ENCODE data around the gene PI4KA. TPM values are rescaled to one million over a fixed set of nuclear protein-coding genes. Genes with fewer than 3 reads are reported as not detected.
"Not testable (repeated sequence)": the region's sequence is repeated elsewhere in the genome, so short reads cannot be mapped to it uniquely, and the experiment has no call there.

The PI4KA gene
- total RNA-seq, 4 donors from 2014 or later, result 44.7 to 136 (median 67.7) TPM

DNA sequence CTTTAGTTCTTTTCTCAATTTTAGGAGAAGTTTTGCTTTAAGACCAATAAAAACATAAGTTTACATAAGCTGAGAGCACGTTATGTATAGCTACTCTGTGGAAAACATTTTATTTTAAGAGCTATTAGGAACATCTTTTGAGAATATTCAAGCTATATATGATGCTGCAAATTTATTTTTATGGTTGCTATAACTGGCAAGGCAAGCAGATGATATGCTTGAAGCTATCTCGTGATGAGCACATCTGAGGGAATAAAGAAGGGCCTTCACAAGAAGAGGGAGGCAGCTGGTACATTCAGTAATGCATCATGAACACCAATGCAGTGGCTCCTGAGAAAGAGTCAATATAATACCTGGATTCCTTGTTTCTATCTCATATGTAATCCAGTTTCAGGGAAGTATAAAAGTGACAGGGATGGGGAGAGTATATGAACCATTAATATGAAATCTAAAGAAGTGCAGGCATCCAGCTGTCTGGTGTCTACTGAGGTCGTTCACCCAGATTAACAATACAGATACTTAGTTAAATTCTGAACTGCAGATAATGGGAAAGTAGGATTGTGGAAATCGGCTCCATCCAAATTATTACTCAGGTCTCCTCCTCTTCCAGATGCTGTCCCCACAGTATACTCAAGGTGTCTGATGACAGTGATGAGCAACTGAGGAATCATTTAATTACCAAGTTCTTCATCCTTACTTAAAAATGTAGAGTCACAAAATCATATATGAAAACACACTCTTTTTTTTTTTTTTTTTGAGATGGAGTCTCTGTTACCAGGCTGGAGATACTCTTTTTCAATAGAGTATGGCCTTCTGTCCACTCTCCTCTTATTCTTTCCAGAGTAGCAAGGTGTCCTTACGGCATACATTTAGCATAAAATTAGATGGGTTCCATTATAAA is 185.1 kb downstream of the PI4KA start:
- H3K36me3 ChIP-seq, result no peaks in the 10 kb centered on the region
- no peak for TF ChIP-seq EP300 (IDR thresholded peaks at IDR 0.05)
- no peak for TF ChIP-seq POLR2A (IDR thresholded peaks at IDR 0.05)
- no peak for TF ChIP-seq POLR2AphosphoS5 (IDR thresholded peaks at IDR 0.05)
- TF ChIP-seq, protein P1, sequence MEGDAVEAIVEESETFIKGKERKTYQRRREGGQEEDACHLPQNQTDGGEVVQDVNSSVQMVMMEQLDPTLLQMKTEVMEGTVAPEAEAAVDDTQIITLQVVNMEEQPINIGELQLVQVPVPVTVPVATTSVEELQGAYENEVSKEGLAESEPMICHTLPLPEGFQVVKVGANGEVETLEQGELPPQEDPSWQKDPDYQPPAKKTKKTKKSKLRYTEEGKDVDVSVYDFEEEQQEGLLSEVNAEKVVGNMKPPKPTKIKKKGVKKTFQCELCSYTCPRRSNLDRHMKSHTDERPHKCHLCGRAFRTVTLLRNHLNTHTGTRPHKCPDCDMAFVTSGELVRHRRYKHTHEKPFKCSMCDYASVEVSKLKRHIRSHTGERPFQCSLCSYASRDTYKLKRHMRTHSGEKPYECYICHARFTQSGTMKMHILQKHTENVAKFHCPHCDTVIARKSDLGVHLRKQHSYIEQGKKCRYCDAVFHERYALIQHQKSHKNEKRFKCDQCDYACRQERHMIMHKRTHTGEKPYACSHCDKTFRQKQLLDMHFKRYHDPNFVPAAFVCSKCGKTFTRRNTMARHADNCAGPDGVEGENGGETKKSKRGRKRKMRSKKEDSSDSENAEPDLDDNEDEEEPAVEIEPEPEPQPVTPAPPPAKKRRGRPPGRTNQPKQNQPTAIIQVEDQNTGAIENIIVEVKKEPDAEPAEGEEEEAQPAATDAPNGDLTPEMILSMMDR (IDR thresholded peaks at IDR 0.05), result no peak
- H3K4me3 ChIP-seq, result no peak overlapping the region
- peaks cover 4% of the 10 kb centered on the region for H3K4me1 ChIP-seq
- 70% methylated on average over 5 of the region's 5 CpGs for WGBS
- peaks cover 24% of the 10 kb centered on the region for H3K27me3 ChIP-seq
- H3K9me3 ChIP-seq, result no peaks in the 10 kb centered on the region
- DNase-seq (ENCODE audit: low spot score in 2 of 2), result no peak
- no peak overlapping the region for H3K27ac ChIP-seq

DNA sequence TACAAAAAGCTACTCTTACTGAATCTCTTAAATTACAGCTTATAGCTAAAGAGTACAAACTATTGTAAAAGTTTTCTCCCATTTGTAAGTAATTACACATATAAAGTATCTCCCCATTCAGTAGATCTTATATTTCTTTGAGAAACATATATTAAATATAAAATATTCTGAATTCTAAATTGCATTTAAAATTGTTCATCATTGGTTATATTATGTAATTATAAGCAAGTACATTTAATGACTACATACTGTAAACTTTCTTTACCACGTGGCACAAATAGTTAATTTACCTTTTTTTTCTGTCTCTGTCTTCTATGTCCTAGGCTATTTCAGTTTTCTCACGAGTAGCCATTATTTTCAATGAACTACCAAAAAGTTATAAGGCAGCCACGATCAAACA is 185.9 kb downstream of the PI4KA start:
- peaks cover 24% of the 10 kb centered on the region for H3K27me3 ChIP-seq
- DNase-seq (ENCODE audit: low spot score in 2 of 2), result no peak
- TF ChIP-seq POLR2A (IDR thresholded peaks at IDR 0.05) (no peak), EP300 (IDR thresholded peaks at IDR 0.05) (no peak), POLR2AphosphoS5 (IDR thresholded peaks at IDR 0.05) (no peak)
- TF ChIP-seq, protein P1 (IDR thresholded peaks at IDR 0.05), result no peak
- WGBS, result 79% methylated on average over 3 of the region's 3 CpGs
- H3K9me3 ChIP-seq, result no peaks in the 10 kb centered on the region
- peaks cover 4% of the 10 kb centered on the region for H3K4me1 ChIP-seq
- H3K36me3 ChIP-seq, result no peaks in the 10 kb centered on the region
- H3K4me3 ChIP-seq, result no peak overlapping the region
- no peak overlapping the region for H3K27ac ChIP-seq

DNA sequence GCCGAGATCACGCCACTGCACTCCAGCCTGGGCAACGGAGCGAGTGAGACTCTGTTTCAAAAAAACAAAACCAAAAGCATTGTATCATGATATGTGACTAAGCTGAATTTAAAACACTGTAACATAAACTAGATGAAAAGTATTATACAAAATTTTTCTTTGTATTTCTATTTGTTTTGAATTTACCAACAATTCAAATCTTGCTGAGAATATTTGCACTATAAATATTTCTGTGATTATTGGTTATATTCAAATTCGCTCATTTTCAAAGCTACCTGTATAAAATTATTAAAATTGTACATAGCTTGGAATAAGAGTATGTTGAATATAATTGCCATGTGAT is 186.6 kb downstream of the PI4KA start:
- no peaks in the 10 kb centered on the region for H3K9me3 ChIP-seq
- WGBS, result 90% methylated on average over 5 of the region's 5 CpGs
- peaks cover 23% of the 10 kb centered on the region for H3K27me3 ChIP-seq
- no peak overlapping the region for H3K27ac ChIP-seq
- H3K36me3 ChIP-seq, result no peaks in the 10 kb centered on the region
- H3K4me3 ChIP-seq, result no peak overlapping the region
- DNase-seq (ENCODE audit: low spot score in 2 of 2), result no peak
- H3K4me1 ChIP-seq, result peaks cover 4% of the 10 kb centered on the region
- TF ChIP-seq EP300 (IDR thresholded peaks at IDR 0.05), result no peak
- TF ChIP-seq, protein P1 (IDR thresholded peaks at IDR 0.05), result no peak
- no peak for TF ChIP-seq POLR2A (IDR thresholded peaks at IDR 0.05)
- TF ChIP-seq POLR2AphosphoS5 (IDR thresholded peaks at IDR 0.05), result no peak

DNA sequence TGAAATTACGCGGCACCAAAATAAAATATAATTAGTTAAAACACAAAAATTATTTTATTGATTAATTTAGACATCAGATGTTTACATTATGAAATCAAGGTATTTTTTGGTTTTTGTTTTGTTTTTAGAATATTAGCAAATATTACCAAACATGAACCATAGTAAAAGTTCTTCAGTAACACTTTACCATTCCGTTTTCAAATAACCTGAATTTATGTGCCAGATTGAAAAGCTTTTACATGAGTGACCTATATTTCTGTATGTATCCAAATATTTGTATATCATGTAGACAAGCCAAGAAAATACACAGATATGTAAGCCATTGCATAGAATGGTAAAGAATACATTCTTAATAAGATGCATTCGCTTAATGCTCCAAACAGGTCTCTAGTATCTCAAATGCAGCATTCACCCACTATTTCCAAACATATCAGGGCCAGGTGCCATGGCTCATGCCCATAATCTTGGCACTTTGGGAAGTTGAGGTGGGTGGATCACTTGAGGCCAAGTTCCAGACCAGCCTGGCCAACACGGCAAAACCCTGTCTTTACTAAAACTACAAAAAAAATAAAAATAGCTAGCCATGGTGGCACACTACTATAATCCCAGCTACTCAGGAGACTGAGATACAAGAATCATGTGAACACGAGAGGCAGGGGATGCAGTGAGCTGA is 187.1 kb downstream of the PI4KA start:
- no peak for DNase-seq (ENCODE audit: low spot score in 2 of 2)
- Histone ChIP-seq H3K9me3 (no peaks in the 10 kb centered on the region), H3K4me1 (peaks cover 4% of the 10 kb centered on the region), H3K27me3 (peaks cover 20% of the 10 kb centered on the region), H3K36me3 (no peaks in the 10 kb centered on the region), H3K4me3 (peak overlapping the region; percentile 31), H3K27ac (no peak overlapping the region)
- TF ChIP-seq, protein P1 (IDR thresholded peaks at IDR 0.05), result no peak
- no peak for TF ChIP-seq POLR2AphosphoS5 (IDR thresholded peaks at IDR 0.05)
- TF ChIP-seq EP300 (IDR thresholded peaks at IDR 0.05), result no peak
- TF ChIP-seq POLR2A (IDR thresholded peaks at IDR 0.05), result no peak
- WGBS, result 88% methylated on average over 6 of the region's 6 CpGs

DNA sequence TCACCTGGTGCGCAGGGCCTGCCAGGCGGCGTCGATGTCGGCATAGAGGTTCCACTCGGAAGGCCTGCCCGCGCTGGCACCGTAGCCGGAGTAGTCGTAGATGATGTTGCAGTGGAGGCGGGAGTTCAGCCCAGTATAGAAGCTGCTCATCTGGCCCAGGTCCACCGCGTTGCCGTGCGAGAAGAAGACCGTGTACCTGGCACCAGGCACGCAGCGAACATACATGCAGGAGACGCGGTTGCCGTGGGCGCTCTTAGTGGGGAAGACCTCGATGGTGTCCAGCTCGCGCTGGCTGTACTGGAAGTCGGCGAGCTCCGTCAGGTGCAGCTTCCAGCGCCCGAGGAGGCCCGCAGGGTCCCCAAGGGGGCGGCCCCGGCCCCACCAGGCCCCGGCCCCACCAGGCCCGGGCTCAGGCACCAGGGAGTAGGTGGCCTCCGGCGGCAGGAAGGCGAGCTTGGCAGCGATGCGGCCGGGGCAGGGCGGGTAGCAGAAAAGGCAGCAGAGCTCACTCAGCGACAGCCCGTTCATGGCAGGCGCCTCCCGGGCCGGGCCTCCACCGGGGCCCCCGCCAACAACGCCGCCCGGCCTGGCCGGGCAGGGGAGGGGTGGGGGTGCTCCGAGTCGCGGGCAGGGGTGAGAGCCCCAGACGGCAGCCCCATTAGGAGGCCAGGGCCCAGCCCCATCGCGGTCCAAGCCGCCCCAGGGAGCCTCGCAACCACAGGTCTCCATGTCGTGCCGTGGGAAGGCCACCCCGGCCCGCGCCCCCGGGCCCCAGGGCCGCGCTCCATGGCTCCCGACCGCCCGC is 188.0 kb downstream of the PI4KA start:
- H3K4me1 ChIP-seq; H3K27ac ChIP-seq; H3K36me3 ChIP-seq; DNase-seq (ENCODE audit: low spot score in 2 of 2); H3K9me3 ChIP-seq: not testable (repeated sequence)
- peaks cover 20% of the 10 kb centered on the region for H3K27me3 ChIP-seq
- H3K4me3 ChIP-seq, result peak overlapping the region; percentile 31
- 48% methylated on average over 25 of the region's 73 CpGs for WGBS

DNA sequence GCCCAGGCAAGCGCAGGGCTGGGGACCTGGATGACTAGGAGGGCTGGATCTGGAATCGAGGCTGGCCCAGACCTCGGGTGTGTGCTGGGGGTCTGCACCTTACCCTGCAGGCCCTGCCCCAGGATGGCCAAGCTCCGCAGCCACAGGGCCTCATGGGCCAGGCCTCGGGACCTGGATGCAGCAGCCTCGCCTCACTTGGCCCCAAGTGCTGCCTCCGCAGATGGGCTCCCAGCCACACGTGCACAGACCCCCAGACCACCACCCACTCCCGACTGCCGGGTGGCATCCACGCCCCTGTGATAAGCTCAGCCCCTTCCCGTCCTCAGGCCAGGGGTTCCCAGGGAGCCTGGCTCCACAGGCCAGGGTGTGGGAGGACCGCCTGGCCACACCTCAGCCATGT is 188.7 kb downstream of the PI4KA start:
- DNase-seq (ENCODE audit: low spot score in 2 of 2); H3K9me3 ChIP-seq; H3K4me1 ChIP-seq; H3K4me3 ChIP-seq; H3K27ac ChIP-seq; H3K36me3 ChIP-seq: not testable (repeated sequence)
- 92% methylated on average over 2 of the region's 13 CpGs for WGBS
- H3K27me3 ChIP-seq, result peaks cover 20% of the 10 kb centered on the region

DNA sequence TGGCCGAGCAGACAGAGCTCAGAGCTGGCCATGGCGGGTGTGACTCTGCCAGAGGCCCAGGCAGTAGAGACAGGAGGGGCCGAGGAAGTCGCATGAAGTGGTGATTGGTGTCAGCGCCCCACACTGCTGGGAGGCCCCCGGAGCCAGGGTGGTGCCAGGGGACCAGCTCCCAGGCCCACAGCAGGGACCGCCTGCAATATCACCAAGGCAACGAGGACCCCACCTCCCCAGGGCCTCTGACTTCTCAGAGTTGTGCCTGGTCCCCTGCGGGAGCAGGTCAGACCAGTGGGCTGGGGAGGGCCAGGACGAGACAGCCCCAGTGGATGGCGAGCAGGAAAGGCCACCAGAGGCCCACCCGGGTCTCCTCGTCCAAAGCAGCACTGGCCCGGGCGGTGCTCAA is 189.1 kb downstream of the PI4KA start:
- H3K4me1 ChIP-seq; H3K27ac ChIP-seq; H3K36me3 ChIP-seq; DNase-seq (ENCODE audit: low spot score in 2 of 2); H3K4me3 ChIP-seq; H3K9me3 ChIP-seq: not testable (repeated sequence)
- peaks cover 20% of the 10 kb centered on the region for H3K27me3 ChIP-seq
- WGBS, result 100% methylated on average over 3 of the region's 15 CpGs

DNA sequence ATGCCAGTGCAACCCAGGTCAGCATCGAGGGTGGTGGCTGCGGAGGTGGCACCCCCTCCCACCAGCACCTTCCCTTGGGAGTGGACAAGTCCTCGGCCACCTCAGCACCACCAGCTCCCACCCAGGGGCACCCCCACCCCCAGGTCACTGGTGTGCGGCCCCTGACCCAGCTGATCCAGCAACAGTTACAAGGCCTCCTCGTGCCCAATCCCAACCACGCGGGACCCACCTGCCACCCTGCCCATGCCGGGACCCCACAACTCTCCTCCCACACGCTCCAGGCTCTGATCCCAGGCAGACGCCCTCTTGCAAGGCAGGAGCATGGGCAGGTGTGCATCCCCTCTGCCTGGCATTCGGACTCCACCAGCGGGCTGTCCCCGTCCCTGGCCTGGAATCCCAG is 189.8 kb downstream of the PI4KA start:
- not testable (repeated sequence) for H3K4me1 ChIP-seq; H3K9me3 ChIP-seq; H3K4me3 ChIP-seq; DNase-seq (ENCODE audit: low spot score in 2 of 2); H3K27ac ChIP-seq; H3K36me3 ChIP-seq
- H3K27me3 ChIP-seq, result peaks cover 27% of the 10 kb centered on the region
- WGBS, result 89% methylated on average over 8 of the region's 13 CpGs
